ENCODE results near the gene TEAD1. TPM values are rescaled to one million over a fixed set of nuclear protein-coding genes. Genes with fewer than 3 reads are reported as not detected.

TEAD1 gene
- total and polyA plus RNA-seq, 2 donors (not counting 3 experiments of a cell fraction or from before 2014, with no cell fraction given) = 15.3 to 49.0 TPM

GRCh38 chr11:12810568-12810894, 136.3 kb downstream of the TEAD1 start:
- Histone ChIP-seq H3K27me3 (ENCODE audit: control insufficient read depth in 2 of 2, insufficient read depth in 2 of 2, low read length in 2 of 2) (no peaks in the 10 kb centered on the region), H3K79me2 (ENCODE audit: control insufficient read depth, insufficient read depth, low read length) (peaks cover 7% of the 10 kb centered on the region), H3K36me3 (ENCODE audit: control insufficient read depth in 2 of 2, extremely low read depth in 1 of 2, insufficient read depth in 2 of 2, low read length in 2 of 2) (no peaks in the 10 kb centered on the region), H3K27ac (ENCODE audit: insufficient read depth, low read depth, low read length) (no peak overlapping the region), H3K9me1 (replicated peaks; ENCODE audit: control insufficient read depth, extremely low read depth, insufficient read depth, low read length) (no peaks in the 10 kb centered on the region), H3K4me2 (ENCODE audit: insufficient read depth, low read length) (no peak overlapping the region), H3K4me3 (replicated peaks in 1 of 3; ENCODE audit: insufficient read depth in 1 of 3, low read depth in 1 of 3, low read length in 3 of 3) (no peak overlapping the region), H3K4me1 (ENCODE audit: control insufficient read depth, extremely low read depth, insufficient read depth, low read length) (peaks cover 18% of the 10 kb centered on the region), H3K9ac (replicated peaks; ENCODE audit: extremely low read depth, insufficient read depth, low read length) (no peak overlapping the region), H4K20me1 (replicated peaks; ENCODE audit: control insufficient read depth, extremely low read depth, insufficient read depth, low read length) (no peaks in the 10 kb centered on the region), H2AFZ (ENCODE audit: low read depth, low read length) (no peak overlapping the region), H3K9me3 (replicated peaks; ENCODE audit: control insufficient read depth, insufficient read depth, low read length) (no peaks in the 10 kb centered on the region)
- ChIA-PET POLR2A (no interaction called here), CTCF (no interaction called here)
- intact Hi-C loops (cut with micrococcal nuclease) = no loop called here
- BruUV-seq (replicated peaks) = no TSS peak
- dilution Hi-C loops (cut with MboI; ENCODE audit: extremely low pct_ligation_motif_present, low sequenced_read_pairs) = no loop called here
- DNase-seq (ENCODE audit: low read depth, low spot score) (no peak), FAIRE-seq (no peak)
- TF ChIP-seq FOS (IDR thresholded peaks at IDR 0.05; ENCODE audit: borderline replicate concordance, insufficient read depth, low read length) (no peak), POLR2AphosphoS5 (IDR thresholded peaks at IDR 0.05; ENCODE audit: insufficient read depth, low read depth, low read length) (no peak)

GRCh38 chr11:12811861-12812260, 137.6 kb downstream of the TEAD1 start:
- TF ChIP-seq CTCF (IDR thresholded peaks at IDR 0.05; ENCODE audit: extremely low read depth in 1 of 2, insufficient read depth in 1 of 2, low read depth in 1 of 2, low read length in 2 of 2) (no peak), GATA2 (IDR thresholded peaks at IDR 0.05; ENCODE audit: insufficient read depth, insufficient read length, low read depth, low read length) (no peak), JUN (IDR thresholded peaks at IDR 0.05; ENCODE audit: borderline replicate concordance, insufficient read depth, insufficient read length, low read depth) (no peak), MYC (IDR thresholded peaks at IDR 0.05; ENCODE audit: low read depth, low read length) (no peak), MAX (IDR thresholded peaks at IDR 0.05; ENCODE audit: insufficient read depth, insufficient read length) (no peak), POLR2AphosphoS5 (IDR thresholded peaks at IDR 0.05; ENCODE audit: insufficient read depth, low read depth, low read length) (no peak), EZH2 (IDR thresholded peaks at IDR 0.05; ENCODE audit: borderline replicate concordance, low read depth, low read length, severe bottlenecking) (no peak), POLR2A (IDR thresholded peaks at IDR 0.05; ENCODE audit: low read depth, low read length) (no peak), FOS (IDR thresholded peaks at IDR 0.05; ENCODE audit: borderline replicate concordance, insufficient read depth, low read length) (no peak)
- Histone ChIP-seq H3K27me3 (ENCODE audit: control insufficient read depth in 2 of 2, insufficient read depth in 2 of 2, low read length in 2 of 2) (no peaks in the 10 kb centered on the region), H3K9me1 (replicated peaks; ENCODE audit: control insufficient read depth, extremely low read depth, insufficient read depth, low read length) (no peaks in the 10 kb centered on the region), H3K27ac (ENCODE audit: insufficient read depth, low read depth, low read length) (no peak overlapping the region), H3K4me3 (replicated peaks in 1 of 3; ENCODE audit: insufficient read depth in 1 of 3, low read depth in 1 of 3, low read length in 3 of 3) (no peak overlapping the region), H2AFZ (ENCODE audit: low read depth, low read length) (no peak overlapping the region), H3K79me2 (ENCODE audit: control insufficient read depth, insufficient read depth, low read length) (peaks cover 9% of the 10 kb centered on the region), H3K36me3 (ENCODE audit: control insufficient read depth in 2 of 2, extremely low read depth in 1 of 2, insufficient read depth in 2 of 2, low read length in 2 of 2) (no peaks in the 10 kb centered on the region), H4K20me1 (replicated peaks; ENCODE audit: control insufficient read depth, extremely low read depth, insufficient read depth, low read length) (no peaks in the 10 kb centered on the region), H3K4me2 (ENCODE audit: insufficient read depth, low read length) (no peak overlapping the region), H3K4me1 (ENCODE audit: control insufficient read depth, extremely low read depth, insufficient read depth, low read length) (peaks cover 20% of the 10 kb centered on the region), H3K9me3 (replicated peaks; ENCODE audit: control insufficient read depth, insufficient read depth, low read length) (no peaks in the 10 kb centered on the region), H3K9ac (replicated peaks; ENCODE audit: extremely low read depth, insufficient read depth, low read length) (no peak overlapping the region)
- dilution Hi-C loops (cut with MboI; ENCODE audit: extremely low pct_ligation_motif_present, low sequenced_read_pairs) = no loop called here
- CTCF ChIA-PET = no interaction called here
- POLR2A ChIA-PET = no interaction called here
- DNase-seq (ENCODE audit: low read depth, low spot score) = no peak
- FAIRE-seq = no peak
- intact Hi-C loops (cut with micrococcal nuclease) = no loop called here
- BruUV-seq (replicated peaks) = no TSS peak
